HFF-Myc (cell line): ENCODE data around the gene HOXB3.

Source experiments
- DNase-seq: peaks from one replicate; pipeline ENCODE4 v3.0.0-alpha.2; 2011; ENCODE audit warnings: low read depth; ENCODE audit errors: extremely low read depth
- H3K4me3 ChIP-seq: replicated peaks from 2 replicates; pipeline ENCODE4 v1.5.1; 2011; ENCODE audit warnings: low read depth, mild to moderate bottlenecking, control low read depth, low read length
- CTCF ChIP-seq: IDR thresholded peaks from 2 replicates; pipeline ENCODE4 v1.5.1; 2012; ENCODE audit warnings: mild to moderate bottlenecking, low read depth, low read length, control low read depth; ENCODE audit errors: missing control alignments

The HOXB3 gene

DNA sequence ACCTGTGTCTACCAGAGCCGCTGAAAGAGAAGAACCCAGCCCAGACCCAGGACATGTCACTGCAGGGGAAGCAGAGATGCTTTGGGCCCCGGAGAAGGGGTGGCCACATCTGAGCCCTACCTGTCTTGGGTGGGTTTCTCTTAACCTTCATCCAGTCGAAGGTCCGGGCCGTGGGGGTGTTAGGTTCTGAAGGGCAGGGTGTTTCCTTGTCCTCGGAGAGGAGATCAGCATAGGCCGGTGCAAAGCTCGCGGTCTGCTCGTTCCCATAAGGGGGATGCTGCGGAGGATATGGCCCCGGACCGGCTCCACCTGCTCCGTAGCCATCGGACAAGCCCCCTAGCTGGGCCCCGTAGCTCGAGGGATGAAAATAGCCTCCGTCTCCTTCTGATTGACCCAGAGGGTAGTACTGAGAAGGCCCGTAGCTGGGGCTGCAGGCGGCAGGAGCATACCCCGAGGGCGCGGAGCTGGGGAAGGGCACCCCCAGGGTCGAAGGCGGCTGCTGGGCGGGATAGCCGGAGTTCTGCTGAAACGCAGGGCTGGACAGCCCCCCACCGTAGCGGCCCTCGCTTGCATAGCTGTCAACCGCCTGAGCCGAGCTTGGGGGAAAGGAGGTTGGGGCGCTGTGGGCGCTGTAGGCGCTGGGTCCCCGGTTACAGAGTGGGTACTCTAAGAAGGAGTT, 59.7 kb downstream of the HOXB3 start:
- DNase-seq, result no peak
- TF ChIP-seq CTCF, result no peak
- H3K4me3 ChIP-seq, result no peak overlapping the region

- DNase-seq, result no peak
- H3K4me3 ChIP-seq, result no peak overlapping the region
- TF ChIP-seq CTCF, result no peak
Measured at GRCh38 chr17:48529683-48530009, 60.4 kb downstream of the HOXB3 start.

DNA sequence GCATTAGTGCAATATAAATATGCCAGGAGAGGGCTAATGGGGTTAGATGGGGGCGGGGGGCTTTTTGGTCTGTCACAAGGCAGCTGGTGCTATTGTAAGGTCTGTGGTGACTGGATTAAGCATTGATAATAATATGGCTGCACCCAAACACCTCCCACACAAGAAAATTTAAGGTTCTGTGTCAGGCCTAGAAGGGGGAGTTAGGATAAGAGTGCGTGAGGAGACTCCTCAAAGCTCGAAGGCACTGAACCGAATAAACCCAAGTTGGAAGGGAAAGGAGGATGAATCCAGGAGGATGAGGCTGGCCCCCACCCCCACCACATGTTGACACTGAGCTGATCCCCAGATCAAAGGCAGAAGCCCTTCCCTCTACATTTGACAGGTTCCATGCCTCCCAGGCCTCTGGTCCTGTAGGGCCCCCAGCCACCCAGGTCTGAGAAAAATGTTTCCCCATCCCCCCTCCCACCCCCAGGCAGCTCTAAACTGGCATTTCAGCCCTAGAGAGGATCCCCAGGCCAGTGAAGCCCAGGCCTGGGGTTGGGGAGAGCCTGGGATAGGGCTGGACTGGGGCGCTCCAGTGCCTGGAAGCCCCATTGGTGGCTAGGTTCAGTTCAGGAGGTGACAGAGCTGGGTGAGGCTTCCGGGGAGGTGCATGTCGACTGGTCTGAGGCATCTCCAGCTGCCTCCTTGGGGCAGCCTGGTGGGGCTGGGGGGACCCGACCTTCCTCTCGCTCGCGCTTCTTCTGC, 60.9 kb downstream of the HOXB3 start:
- H3K4me3 ChIP-seq, result no peak overlapping the region
- no peak for DNase-seq
- no peak for TF ChIP-seq CTCF

DNA sequence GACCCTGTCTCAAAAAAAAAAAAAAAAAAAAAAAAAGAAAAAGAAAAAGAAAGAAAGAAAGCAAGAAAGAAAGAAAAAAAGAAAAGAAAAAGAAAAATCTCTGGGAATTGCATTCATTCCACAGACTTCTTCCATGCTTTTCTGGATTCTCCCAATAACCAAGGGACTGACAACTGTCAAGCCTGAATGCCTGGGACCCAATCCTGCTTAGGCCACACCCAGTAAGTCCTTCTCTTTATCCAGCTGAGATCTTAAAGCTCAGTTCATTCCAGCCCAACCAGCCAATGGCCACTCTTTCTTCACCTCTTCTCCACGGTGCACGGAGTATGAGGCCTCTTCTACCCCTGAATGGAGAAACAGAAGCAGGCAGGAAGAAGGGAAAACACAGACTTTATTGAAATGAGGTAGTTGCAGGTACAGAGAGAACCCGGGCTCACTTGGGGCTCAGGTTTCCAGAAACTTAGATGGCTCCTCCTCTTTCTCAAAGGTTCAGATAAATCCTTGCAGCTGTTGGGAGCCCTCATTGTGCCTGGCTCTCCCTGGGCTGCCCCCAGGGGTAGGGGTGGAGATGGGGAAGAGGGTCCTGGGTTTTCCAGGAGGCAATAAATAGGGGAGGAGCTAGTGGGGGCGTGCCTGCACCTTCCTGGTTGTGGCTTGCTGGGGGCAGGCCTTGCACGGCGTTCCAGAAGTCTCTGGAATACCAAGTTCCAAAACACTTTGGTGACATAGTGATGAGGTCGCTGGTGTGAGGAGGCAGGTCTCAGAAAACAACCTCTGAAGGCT, 61.7 kb downstream of the HOXB3 start:
- DNase-seq, result no peak
- H3K4me3 ChIP-seq, result no peak overlapping the region
- no peak for TF ChIP-seq CTCF

DNA sequence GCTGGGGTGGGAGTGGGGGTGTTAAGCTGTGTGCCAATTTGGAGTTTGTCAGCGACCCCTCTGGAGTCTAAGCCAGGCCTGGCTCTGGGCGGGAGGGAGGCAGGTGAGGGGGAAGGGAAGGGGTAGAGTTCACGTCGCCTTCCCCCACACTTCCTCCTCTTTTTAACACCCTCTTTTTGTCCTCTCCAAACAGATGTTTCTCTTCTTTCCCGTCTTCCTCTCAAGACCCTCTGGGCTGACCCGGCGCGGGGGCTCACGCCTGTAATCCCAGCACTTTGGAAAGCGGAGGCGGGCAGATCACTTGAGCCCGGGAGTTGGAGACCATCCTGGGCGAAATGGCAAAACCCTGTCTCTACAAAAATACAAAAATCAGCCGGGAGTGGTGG, 62.5 kb downstream of the HOXB3 start:
- H3K4me3 ChIP-seq, result no peak overlapping the region
- no peak for TF ChIP-seq CTCF
- no peak for DNase-seq

GRCh38 chr17:48526608-48527546, 63.2 kb downstream of the HOXB3 start:
- DNase-seq, result no peak
- TF ChIP-seq CTCF, result no peak
- no peak overlapping the region for H3K4me3 ChIP-seq
